B cell (primary cell): ENCODE data around the gene CREM. TPM values are rescaled to one million over a fixed set of nuclear protein-coding genes. Genes with fewer than 3 reads are reported as not detected.

Source experiments
- ATAC-seq: fragments of 200-7000 bp; cut with Tn5 transposase; one replicate; pipeline ENCODE4 v1.10.0; 2021; ENCODE audit warnings: low read depth, mild to moderate bottlenecking, moderate number of reproducible peaks, moderate library complexity
- CTCF ChIA-PET: fragments of 350-600 bp; sonication (Branson Sonifier 250); formaldehyde crosslinking; loops from one replicate; lab custom pipeline; 2021; ENCODE audit warnings: antibody characterized with exemption, inconsistent platforms; lab: Charles Lee
- POLR2A ChIA-PET: fragments of 350-600 bp; sonication (Branson Sonifier 250); formaldehyde crosslinking; loops from one replicate; lab custom pipeline; 2021; ENCODE audit warnings: antibody characterized with exemption; lab: Charles Lee
- DNase-seq: peaks from one replicate; pipeline ENCODE4 v3.0.0; 2013
- H2AFZ ChIP-seq: 2 replicates; pipeline ENCODE4 v1.6.1; 2012; ENCODE audit warnings: mild to moderate bottlenecking, low read depth, low read length; ENCODE audit not compliant: insufficient read depth, poor library complexity, severe bottlenecking
- H3K27ac ChIP-seq, 2 donors: 1 replicate in 1 of 2; 2 replicates in 1 of 2; pipeline ENCODE4 v1.5.1; 2012 to 2013; ENCODE audit warnings: low read length in 2 of 2, mild to moderate bottlenecking in 2 of 2, moderate library complexity in 1 of 2
- H3K27me3 ChIP-seq, 4 experiments: fragments of 200-600 bp in 1 of 4; sonication (generic) in 1 of 4; replicated peaks in 1 of 4; 1 replicate in 2 of 4; 2 replicates in 2 of 4; pipeline versions ENCODE4 v1.6.1 to v1.7.0; 2013 to 2016; ENCODE audit warnings: low read length in 3 of 4, mild to moderate bottlenecking in 2 of 4, mixed read lengths in 1 of 4, moderate library complexity in 1 of 4; ENCODE audit not compliant: insufficient read depth in 4 of 4, control insufficient read depth in 3 of 4; ENCODE audit errors: control extremely low read depth in 1 of 4
- H3K36me3 ChIP-seq, 2 experiments: replicated peaks in 1 of 2; 1 replicate in 1 of 2; 2 replicates in 1 of 2; pipeline versions ENCODE4 v1.6.1 to v1.7.1; 2013; ENCODE audit warnings: low read length in 1 of 2; ENCODE audit not compliant: insufficient read depth in 2 of 2, control insufficient read depth in 1 of 2; ENCODE audit errors: control extremely low read depth in 1 of 2, extremely low read depth in 1 of 2
- H3K4me1 ChIP-seq, 2 donors: fragments of 200-600 bp in 1 of 2; sonication (generic) in 1 of 2; 1 replicate in 1 of 2; 2 replicates in 1 of 2; pipeline versions ENCODE4 v1.5.1 to v1.6.1; 2013 to 2017; ENCODE audit warnings: low read length in 2 of 2; ENCODE audit not compliant: control insufficient read depth in 2 of 2, insufficient read depth in 2 of 2
- H3K4me2 ChIP-seq: replicated peaks from 2 replicates; pipeline ENCODE3; 2012; ENCODE audit warnings: mild to moderate bottlenecking, low read depth, low read length; ENCODE audit not compliant: poor library complexity, severe bottlenecking
- H3K4me3 ChIP-seq, 5 experiments: fragments of 200-600 bp in 1 of 5; sonication (generic) in 1 of 5; 1 replicate in 3 of 5; 2 replicates in 2 of 5; pipeline versions ENCODE4 v1.5.1 to v1.7.0; 2011 to 2016; ENCODE audit warnings: low read length in 4 of 5, mild to moderate bottlenecking in 4 of 5, low read depth in 2 of 5, control low read depth in 1 of 5, moderate library complexity in 1 of 5; ENCODE audit not compliant: insufficient read depth in 1 of 5; ENCODE audit errors: control extremely low read depth in 1 of 5, extremely low read depth in 1 of 5
- H3K79me2 ChIP-seq: fragments of 200-600 bp; sonication (generic); one replicate; pipeline ENCODE4 v1.6.0; 2016; ENCODE audit warnings: low read length; ENCODE audit not compliant: control insufficient read depth, insufficient read depth
- H3K9ac ChIP-seq: fragments of 200-600 bp; sonication (generic); 2 replicates; pipeline ENCODE4 v1.6.1; 2017; ENCODE audit warnings: mild to moderate bottlenecking, low read length, moderate library complexity
- H3K9me3 ChIP-seq, 3 donors: one replicate each; pipeline versions ENCODE4 v1.6.1 to v1.7.1; 2013; ENCODE audit warnings: low read length in 2 of 3; ENCODE audit not compliant: control insufficient read depth in 2 of 3, insufficient read depth in 1 of 3; ENCODE audit errors: control extremely low read depth in 1 of 3
- H4K20me1 ChIP-seq: 2 replicates; pipeline ENCODE4 v1.6.0; 2012; ENCODE audit warnings: mild to moderate bottlenecking, low read length; ENCODE audit not compliant: insufficient read depth, control insufficient read depth, poor library complexity, severe bottlenecking
- H3K27ac Mint-ChIP-seq: one replicate; pipeline ENCODE4 v1.8.0; 2021; ENCODE audit warnings: mixed read lengths
- H3K27me3 Mint-ChIP-seq: one replicate; pipeline ENCODE4 v1.8.0; 2021; ENCODE audit warnings: mixed read lengths
- H3K4me1 Mint-ChIP-seq: one replicate; pipeline ENCODE4 v1.8.0; 2021; ENCODE audit warnings: mixed read lengths
- H3K4me3 Mint-ChIP-seq: one replicate; pipeline ENCODE4 v1.8.0; 2021; ENCODE audit warnings: mixed read lengths
- H3K9me3 Mint-ChIP-seq: one replicate; pipeline ENCODE4 v1.8.0; 2022; ENCODE audit warnings: mixed read lengths; ENCODE audit not compliant: insufficient read depth
- CTCF ChIP-seq: fragments of 200-600 bp; IDR thresholded peaks from one replicate; pipeline ENCODE4 v1.8.0; 2022; ENCODE audit warnings: antibody characterized with exemption, mild to moderate bottlenecking
- EZH2 ChIP-seq: IDR thresholded peaks from 2 replicates; pipeline ENCODE4 v1.6.1; 2012; ENCODE audit warnings: borderline replicate concordance, low read depth, mild to moderate bottlenecking, moderate library complexity, low read length; ENCODE audit not compliant: insufficient read depth, poor library complexity, severe bottlenecking
- whole genome bisulfite sequencing: methylation state at CpG from one replicate; pipeline ENCODE4 v1.1.5; 2013; ENCODE audit warnings: missing lambda C conversion rate; ENCODE audit not compliant: insufficient coverage; 5-methylcytosine and 5-hydroxymethylcytosine counted together
- intact Hi-C: fragments of 100-400 bp; cut with micrococcal nuclease; formaldehyde crosslinking; loops from one replicate; pipeline ENCODE4 v1.10.0; 2022
- polyA plus RNA-seq: library from polyadenylated mRNA; depleted of rRNA; stranded (reverse); fragments of >200 nt; gene quantifications from 2 replicates; pipeline ENCODE4 v1.2.3, GENCODE V29; 2012
- total RNA-seq, 2 donors: library from RNA; stranded (reverse); fragments of 120-200 nt in 1 of 2; gene quantifications; 1 replicate in 1 of 2; 2 replicates in 1 of 2; pipeline versions ENCODE4 v1.2.3 to v1.2.4, GENCODE V29; 2013 to 2022

Gene CREM
- total and polyA plus RNA-seq, 2 donors (not counting 1 experiment from before 2014, with no cell fraction given), result 7.3 to 94.6 TPM

- ATAC-seq, result no peak
- POLR2A ChIA-PET, result no interaction called here
- Histone ChIP-seq H3K4me2 (no peak overlapping the region), H3K4me3 (no peak overlapping the region), H3K9ac (no peak overlapping the region), H3K79me2 (no peaks in the 10 kb centered on the region), H3K4me1 (no peaks in the 10 kb centered on the region), H3K27ac (no peak overlapping the region), H3K36me3 (no peaks in the 10 kb centered on the region), H4K20me1 (no peaks in the 10 kb centered on the region), H3K9me3 (no peaks in the 10 kb centered on the region), H2AFZ (no peak overlapping the region), H3K27me3 (no peaks in the 10 kb centered on the region)
- TF ChIP-seq EZH2 (no peak), CTCF (no peak)
- no peaks in the 10 kb centered on the region for H3K9me3 Mint-ChIP-seq
- WGBS, result no CpG with 5 or more reads among the region's 2 CpGs
- no peaks in the 10 kb centered on the region for H3K27me3 Mint-ChIP-seq
- H3K4me1 Mint-ChIP-seq, result no peaks in the 10 kb centered on the region
- no peak overlapping the region for H3K27ac Mint-ChIP-seq
- intact Hi-C loops, result no loop called here
- DNase-seq, result no peak
- H3K4me3 Mint-ChIP-seq, result no peak overlapping the region
- CTCF ChIA-PET, result interaction anchor here (1.0 kb wide), 1 partner anchor 47 kb away, joined by 4 read pairs; no protein-coding TSS in a partner anchor
Observed at GRCh38 chr10:35167342-35167741, 40.7 kb downstream of the CREM start.

DNA sequence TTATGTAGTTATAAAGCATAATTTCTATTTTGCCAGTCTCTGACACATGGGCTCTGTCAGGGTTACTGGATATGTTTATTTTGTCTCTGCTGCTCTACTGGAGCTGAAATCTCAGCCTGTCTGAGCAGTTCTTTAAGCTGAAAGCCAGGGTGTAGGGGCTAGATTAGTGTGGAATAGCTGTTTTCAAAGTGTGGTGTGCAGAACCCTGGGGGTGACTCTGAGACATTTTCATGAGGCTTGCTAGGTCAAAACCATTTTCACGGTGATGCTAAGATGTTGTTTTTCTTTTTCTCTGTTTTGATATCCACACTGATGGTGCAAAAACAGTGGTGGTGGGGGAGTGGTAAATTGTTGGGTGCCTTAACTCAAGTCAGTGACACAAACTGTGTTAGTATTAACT, 45.5 kb downstream of the CREM start:
- H3K4me3 Mint-ChIP-seq, result no peak overlapping the region
- Histone ChIP-seq H3K79me2 (no peaks in the 10 kb centered on the region), H3K9ac (no peak overlapping the region), H3K9me3 (no peaks in the 10 kb centered on the region), H3K27ac (no peak overlapping the region), H2AFZ (no peak overlapping the region), H4K20me1 (no peaks in the 10 kb centered on the region), H3K4me1 (no peaks in the 10 kb centered on the region), H3K27me3 (no peaks in the 10 kb centered on the region), H3K36me3 (no peaks in the 10 kb centered on the region), H3K4me3 (no peak overlapping the region), H3K4me2 (no peak overlapping the region)
- no peak overlapping the region for H3K27ac Mint-ChIP-seq
- no peaks in the 10 kb centered on the region for H3K27me3 Mint-ChIP-seq
- H3K4me1 Mint-ChIP-seq, result no peaks in the 10 kb centered on the region
- WGBS, result 100% methylated on average over 1 of the region's 1 CpG
- H3K9me3 Mint-ChIP-seq, result no peaks in the 10 kb centered on the region
- no peak for TF ChIP-seq EZH2
- TF ChIP-seq CTCF, result no peak
- DNase-seq, result no peak
- ATAC-seq, result no peak
- CTCF ChIA-PET, result interaction anchor here (0.6 to 1.9 kb wide), 3 partner anchors 19 to 51 kb away, joined by 3 to 4 read pairs (median 4); no protein-coding TSS in a partner anchor
- POLR2A ChIA-PET, result no interaction called here
- intact Hi-C loops, result no loop called here
